ENCODE measurements around the gene HPS6. TPM values are rescaled to one million over a fixed set of nuclear protein-coding genes. Genes with fewer than 3 reads are reported as not detected.

HPS6 gene
- total and polyA plus RNA-seq, 8 donors: 5.2 to 11.6 (median 7.5) TPM

DNA sequence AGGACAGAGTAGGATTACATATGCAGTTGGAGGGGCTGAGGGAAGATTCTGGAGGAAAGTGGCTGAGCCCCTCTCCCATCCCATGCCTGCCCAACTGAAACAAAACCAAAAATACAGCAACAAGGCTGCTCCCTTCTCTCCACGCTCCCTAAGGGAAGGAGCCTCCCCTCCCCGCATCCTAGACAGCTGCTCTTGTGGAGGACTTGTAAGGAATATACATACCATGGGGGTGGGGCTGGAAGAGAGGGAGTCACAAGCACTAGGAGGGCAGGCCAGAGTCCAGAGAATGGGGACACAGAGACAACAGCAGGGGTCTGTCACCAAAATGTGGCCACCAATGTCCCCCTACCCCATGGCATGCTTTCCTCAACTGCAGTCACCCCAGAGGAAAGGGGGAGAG lies 41.8 kb downstream of the HPS6 start:
- H3K4me3 ChIP-seq: no peak overlapping the region
- H3K4me1 ChIP-seq: no peaks in the 10 kb centered on the region
- no peak for ATAC-seq
- no peak overlapping the region for H3K27ac ChIP-seq
- peaks cover 0 to 40% (median 7%) of the 10 kb centered on the region in 3 donors for H3K36me3 ChIP-seq
- no peak for DNase-seq
- H3K9me3 ChIP-seq: no peaks in the 10 kb centered on the region
- TF ChIP-seq, protein P1, sequence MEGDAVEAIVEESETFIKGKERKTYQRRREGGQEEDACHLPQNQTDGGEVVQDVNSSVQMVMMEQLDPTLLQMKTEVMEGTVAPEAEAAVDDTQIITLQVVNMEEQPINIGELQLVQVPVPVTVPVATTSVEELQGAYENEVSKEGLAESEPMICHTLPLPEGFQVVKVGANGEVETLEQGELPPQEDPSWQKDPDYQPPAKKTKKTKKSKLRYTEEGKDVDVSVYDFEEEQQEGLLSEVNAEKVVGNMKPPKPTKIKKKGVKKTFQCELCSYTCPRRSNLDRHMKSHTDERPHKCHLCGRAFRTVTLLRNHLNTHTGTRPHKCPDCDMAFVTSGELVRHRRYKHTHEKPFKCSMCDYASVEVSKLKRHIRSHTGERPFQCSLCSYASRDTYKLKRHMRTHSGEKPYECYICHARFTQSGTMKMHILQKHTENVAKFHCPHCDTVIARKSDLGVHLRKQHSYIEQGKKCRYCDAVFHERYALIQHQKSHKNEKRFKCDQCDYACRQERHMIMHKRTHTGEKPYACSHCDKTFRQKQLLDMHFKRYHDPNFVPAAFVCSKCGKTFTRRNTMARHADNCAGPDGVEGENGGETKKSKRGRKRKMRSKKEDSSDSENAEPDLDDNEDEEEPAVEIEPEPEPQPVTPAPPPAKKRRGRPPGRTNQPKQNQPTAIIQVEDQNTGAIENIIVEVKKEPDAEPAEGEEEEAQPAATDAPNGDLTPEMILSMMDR (IDR thresholded peaks at IDR 0.05): no peak
- 90 to 95% methylated on average over 2 of the region's 2 CpGs for WGBS, 2 donors
- no peaks in the 10 kb centered on the region for H3K27me3 ChIP-seq
- no peak for FAIRE-seq
- intact Hi-C loops (cut with DNase I): no loop called here

DNA sequence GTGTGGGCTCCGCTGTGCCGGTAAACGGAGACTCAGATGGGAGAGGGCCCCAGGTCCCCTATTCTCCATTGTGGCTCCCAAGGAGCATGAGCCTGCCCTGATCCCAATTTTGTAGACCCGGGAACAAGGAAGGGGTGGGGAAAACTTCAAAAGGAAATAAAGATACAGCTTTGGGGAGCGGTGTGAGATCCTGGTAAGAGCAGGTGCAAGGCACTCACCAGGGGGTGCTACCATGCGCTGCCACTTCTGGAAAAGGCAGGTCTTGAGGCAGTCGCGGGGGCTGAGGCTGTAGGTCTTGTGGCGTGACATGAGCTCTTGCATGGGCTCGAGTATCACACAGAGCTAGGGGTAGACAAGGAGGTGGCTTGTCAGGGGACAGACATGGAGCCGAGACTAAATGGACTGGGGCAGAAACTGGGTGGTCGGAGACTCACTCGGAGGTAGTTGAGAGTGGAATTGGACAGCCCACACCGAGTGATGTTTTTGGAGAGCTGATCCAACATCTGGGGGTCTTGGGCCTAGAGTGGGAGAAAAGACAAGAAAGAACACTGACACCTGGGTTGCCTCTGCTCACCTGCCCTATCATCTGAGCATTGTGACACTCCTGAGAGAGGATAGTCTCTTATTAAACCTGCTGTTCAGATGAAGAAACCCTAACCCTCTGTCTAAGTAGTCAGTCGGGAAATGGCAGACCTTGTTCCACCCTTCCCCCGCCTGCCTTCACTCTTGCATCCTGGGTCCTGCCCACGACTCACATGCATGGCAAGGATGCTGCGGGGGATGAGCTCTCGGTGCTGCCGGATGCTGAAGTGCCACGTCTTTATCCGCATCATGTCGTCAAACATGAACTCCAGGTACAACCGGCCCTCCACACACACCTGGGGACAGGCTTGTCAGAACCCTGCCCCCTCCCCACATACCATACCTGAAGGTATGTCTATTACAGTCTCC lies 44.3 kb downstream of the HPS6 start:
- peaks cover 0 to 40% (median 7%) of the 10 kb centered on the region in 3 donors for H3K36me3 ChIP-seq
- H3K27me3 ChIP-seq: no peaks in the 10 kb centered on the region
- DNase-seq (no peak), ATAC-seq (no peak), FAIRE-seq (no peak)
- H3K4me3 ChIP-seq: no peak overlapping the region
- intact Hi-C loops (cut with DNase I): no loop called here
- TF ChIP-seq, protein P1 (IDR thresholded peaks at IDR 0.05): no peak
- WGBS, 2 donors: 90 to 92% methylated on average over 24 of the region's 24 CpGs
- H3K9me3 ChIP-seq: no peaks in the 10 kb centered on the region
- peaks cover 0 to 11% (median 0%) of the 10 kb centered on the region in 3 donors for H3K4me1 ChIP-seq
- H3K27ac ChIP-seq: no peak overlapping the region

DNA sequence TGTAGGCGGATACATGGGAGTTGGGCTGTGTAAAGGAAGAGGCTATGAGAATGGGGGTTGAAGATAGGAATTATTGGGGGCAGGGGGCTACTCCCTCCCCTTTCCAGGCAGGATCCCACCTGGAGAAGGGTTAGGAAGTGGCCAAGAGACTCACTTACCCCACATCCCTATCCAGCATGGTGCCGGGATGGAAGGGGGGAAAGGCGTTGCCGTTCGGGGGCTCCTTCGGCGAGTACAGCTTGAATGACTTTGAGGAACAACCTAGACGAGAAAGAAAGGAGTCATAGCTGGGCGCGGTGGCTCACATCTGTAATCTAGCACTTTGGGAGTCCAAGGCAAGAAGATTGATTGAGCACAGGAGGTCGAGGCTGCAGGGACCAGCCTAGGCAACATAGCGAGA lies 46.1 kb downstream of the HPS6 start:
- H3K27me3 ChIP-seq: no peaks in the 10 kb centered on the region
- no peak overlapping the region for H3K27ac ChIP-seq
- 92 to 98% methylated on average over 12 of the region's 12 CpGs for WGBS, 2 donors
- TF ChIP-seq, protein P1 (IDR thresholded peaks at IDR 0.05): no peak
- no peaks in the 10 kb centered on the region for H3K9me3 ChIP-seq
- peaks cover 5 to 23% (median 7%) of the 10 kb centered on the region in 3 donors for H3K4me1 ChIP-seq
- H3K36me3 ChIP-seq: peaks cover 0 to 40% (median 7%) of the 10 kb centered on the region in 3 donors
- intact Hi-C loops (cut with DNase I): no loop called here
- DNase-seq: no peak
- no peak overlapping the region for H3K4me3 ChIP-seq
- no peak for FAIRE-seq
- no peak for ATAC-seq

DNA sequence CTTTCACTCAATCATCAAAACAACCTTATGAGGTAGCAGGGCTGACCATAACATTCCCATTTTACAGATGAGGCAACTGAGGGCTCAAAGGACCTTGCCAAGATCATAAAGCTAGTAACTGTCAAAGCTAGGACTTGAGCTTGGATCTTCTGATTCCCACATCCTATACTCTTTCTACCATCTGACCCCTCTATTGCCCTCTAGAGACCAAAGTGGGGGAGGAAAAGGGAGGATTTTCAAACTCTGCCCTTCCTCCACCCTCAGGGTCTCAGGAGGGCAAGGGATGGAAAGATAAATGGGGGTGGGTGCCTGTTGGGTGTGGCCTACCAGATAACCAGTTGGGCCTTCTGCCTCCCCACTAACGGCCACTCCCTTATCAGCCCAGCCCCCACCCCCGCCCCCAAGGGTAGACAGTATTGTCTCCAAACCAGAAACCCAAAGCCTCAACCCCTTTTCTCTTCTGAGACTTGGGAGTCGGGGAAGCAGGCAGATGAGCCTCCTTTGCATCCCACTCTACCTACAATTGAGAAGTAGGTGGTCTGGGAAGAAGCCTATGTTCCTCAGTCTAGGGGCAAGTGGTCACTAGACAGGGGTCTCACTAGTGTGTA lies 47.2 kb downstream of the HPS6 start:
- Histone ChIP-seq H3K4me1 (peaks cover 5 to 34% (median 15%) of the 10 kb centered on the region in 3 donors), H3K36me3 (peaks cover 0 to 37% (median 7%) of the 10 kb centered on the region in 3 donors), H3K27ac (no peak overlapping the region), H3K4me3 (no peak overlapping the region), H3K27me3 (no peaks in the 10 kb centered on the region), H3K9me3 (no peaks in the 10 kb centered on the region)
- no peak for DNase-seq
- WGBS, 2 donors: 65 to 72% methylated on average over 3 of the region's 3 CpGs
- FAIRE-seq: no peak
- intact Hi-C loops (cut with DNase I): no loop called here
- no peak for ATAC-seq
- TF ChIP-seq, protein P1 (IDR thresholded peaks at IDR 0.05): no peak

Measured in pancreas (tissue), 10 donors.